SK-N-SH (cell line): Measurements from ENCODE around the gene KLK3. TPM values are rescaled to one million over a fixed set of nuclear protein-coding genes. Genes with fewer than 3 reads are reported as not detected.
A peak's percentile ranks its signal among the peaks of the same experiment; 100 is the strongest.

Experiments
- CTCF ChIA-PET: fragments of 300-600, 350-600 bp; formaldehyde crosslinking; extraction: SDS; loops from one replicate; lab custom pipeline; 2021; lab: Yijun Ruan, JAX
- POLR2A ChIA-PET: fragments of 350-600 bp; sonication (Branson Sonifier 250); formaldehyde crosslinking; extraction: SDS; loops from one replicate; lab custom pipeline; 2020; ENCODE audit warnings: antibody characterized with exemption, inconsistent platforms; lab: Yijun Ruan, JAX
- DNase-seq: peaks from one replicate; pipeline ENCODE4 v3.0.0; 2012
- H2AFZ ChIP-seq: fragments of 200-600 bp; sonication (generic); 2 replicates; pipeline ENCODE4 v1.8.1; 2016; ENCODE audit warnings: antibody characterized with exemption, mild to moderate bottlenecking, low read depth
- H3F3A ChIP-seq: fragments of 200-600 bp; sonication (generic); replicated peaks from 2 replicates; pipeline ENCODE3; 2016; ENCODE audit warnings: antibody characterized with exemption, mild to moderate bottlenecking; ENCODE audit not compliant: insufficient read depth
- H3K27ac ChIP-seq, 2 experiments: fragments of 200-500 bp in 1 of 2; fragments of 200-600 bp in 1 of 2; sonication (Bioruptor generic) in 1 of 2; sonication (generic), shearing (Covaris generic) in 1 of 2; 2 replicates each; pipeline versions ENCODE4 v1.5.1 to v1.6.1; 2014 to 2016; ENCODE audit warnings: low read depth in 2 of 2, inconsistent platforms in 1 of 2, low read length in 1 of 2, mild to moderate bottlenecking in 1 of 2, mixed read lengths in 1 of 2
- H3K27me3 ChIP-seq: fragments of 200-600 bp; sonication (generic), shearing (Covaris generic); 2 replicates; pipeline ENCODE4 v1.6.1; 2016; ENCODE audit warnings: mixed run types; ENCODE audit not compliant: insufficient read depth
- H3K36me3 ChIP-seq, 2 experiments: fragments of 200-500 bp in 1 of 2; fragments of 200-600 bp in 1 of 2; sonication (Bioruptor generic) in 1 of 2; sonication (generic) in 1 of 2; replicated peaks in 1 of 2; 2 replicates each; pipeline versions ENCODE3 to v1.5.1; 2014 to 2016; ENCODE audit warnings: low read length in 1 of 2, mild to moderate bottlenecking in 1 of 2; ENCODE audit not compliant: insufficient read depth in 2 of 2, control insufficient read depth in 1 of 2
- H3K4me1 ChIP-seq, 2 experiments: fragments of 200-500 bp in 1 of 2; fragments of 200-600 bp in 1 of 2; sonication (Bioruptor generic) in 1 of 2; sonication (generic), shearing (Covaris generic) in 1 of 2; 2 replicates each; pipeline versions ENCODE4 v1.5.1 to v1.6.1; 2014 to 2016; ENCODE audit warnings: low read depth in 1 of 2, low read length in 1 of 2, mixed run types in 1 of 2; ENCODE audit not compliant: insufficient read depth in 2 of 2, control insufficient read depth in 1 of 2
- H3K4me2 ChIP-seq: fragments of 200-600 bp; sonication (generic), shearing (Covaris generic); 2 replicates; pipeline ENCODE4 v1.6.1; 2017; ENCODE audit warnings: mixed run types
- H3K4me3 ChIP-seq, 2 experiments: fragments of 200-500 bp in 1 of 2; fragments of 200-600 bp in 1 of 2; sonication (Bioruptor generic) in 1 of 2; sonication (generic), shearing (Covaris generic) in 1 of 2; 2 replicates each; pipeline versions ENCODE4 v1.5.1 to v1.8.1; 2014 to 2016; ENCODE audit warnings: low read depth in 2 of 2, inconsistent platforms in 1 of 2, low read length in 1 of 2, mild to moderate bottlenecking in 1 of 2, mixed read lengths in 1 of 2, moderate library complexity in 1 of 2
- H3K79me2 ChIP-seq: fragments of 200-600 bp; sonication (generic); 2 replicates; pipeline ENCODE4 v1.8.1; 2017; ENCODE audit warnings: mild to moderate bottlenecking; ENCODE audit not compliant: insufficient read depth
- H3K9ac ChIP-seq: fragments of 200-600 bp; sonication (generic); 2 replicates; pipeline ENCODE4 v1.6.1; 2017; ENCODE audit warnings: mixed run types
- H3K9me2 ChIP-seq: fragments of 200-600 bp; sonication (generic); 2 replicates; pipeline ENCODE4 v1.6.1; 2017; ENCODE audit warnings: mixed run types
- H3K9me3 ChIP-seq: fragments of 200-600 bp; sonication (generic); 2 replicates; pipeline ENCODE4 v1.6.1; 2017; ENCODE audit warnings: mixed run types, mild to moderate bottlenecking, moderate library complexity
- H4K20me1 ChIP-seq: fragments of 200-600 bp; sonication (generic); 2 replicates; pipeline ENCODE4 v1.6.1; 2017; ENCODE audit warnings: mild to moderate bottlenecking, mixed run types; ENCODE audit not compliant: insufficient read depth
- ELF1 ChIP-seq: IDR thresholded peaks from 2 replicates; pipeline ENCODE4 v1.4.0; 2012
- EZH2phosphoT487 ChIP-seq: fragments of 200-600 bp; sonication (generic); IDR thresholded peaks from 2 replicates; pipeline ENCODE4 v1.6.1; 2017; ENCODE audit warnings: low read depth, mixed run types, mild to moderate bottlenecking, antibody characterized with exemption, moderate library complexity, borderline replicate concordance
- GATA2 ChIP-seq: sonication (generic); formaldehyde crosslinking; IDR thresholded peaks from 2 replicates; pipeline ENCODE4 v1.5.0; 2020; ENCODE audit warnings: mild to moderate bottlenecking, missing genetic modification reagents
- JUND ChIP-seq: IDR thresholded peaks from 2 replicates; pipeline ENCODE4 v1.4.0; 2012
- MXI1 ChIP-seq: IDR thresholded peaks from 2 replicates; pipeline ENCODE4 v1.6.1; 2012; ENCODE audit warnings: mild to moderate bottlenecking, low read depth, low read length, improper control_type of control experiment
- NFIC ChIP-seq: IDR thresholded peaks from 2 replicates; pipeline ENCODE4 v1.4.0; 2012; ENCODE audit warnings: borderline replicate concordance
- NRF1 ChIP-seq: IDR thresholded peaks from 2 replicates; pipeline ENCODE4 v1.6.1; 2012; ENCODE audit warnings: low read depth, mild to moderate bottlenecking, low read length
- RAD21 ChIP-seq: IDR thresholded peaks from 2 replicates; pipeline ENCODE4 v1.6.1; 2012; ENCODE audit warnings: mild to moderate bottlenecking, low read length
- RCOR1 ChIP-seq: fragments of 150-350 bp; IDR thresholded peaks from 2 replicates; pipeline ENCODE4 v1.6.1; 2017; ENCODE audit warnings: antibody characterized with exemption, low read length
- RXRA ChIP-seq: IDR thresholded peaks from 2 replicates; pipeline ENCODE4 v1.4.0; 2012; ENCODE audit warnings: low read depth, mild to moderate bottlenecking, borderline replicate concordance
- SMC3 ChIP-seq: IDR thresholded peaks from 2 replicates; pipeline ENCODE4 v1.6.1; 2012; ENCODE audit warnings: low read depth, low read length, improper control_type of control experiment
- TEAD4 ChIP-seq: IDR thresholded peaks from 2 replicates; pipeline ENCODE4 v1.4.0; 2012; ENCODE audit warnings: mild to moderate bottlenecking, borderline replicate concordance; ENCODE audit not compliant: insufficient read depth
- WGBS: methylation state at CpG from one replicate; pipeline ENCODE4 v1.1.6; 2017; ENCODE audit warnings: low lambda C conversion rate; 5-methylcytosine and 5-hydroxymethylcytosine counted together
- polyA plus RNA-seq, 3 experiments: library from polyadenylated mRNA; depleted of rRNA; stranded (reverse); fragments of >200 nt; gene quantifications; 2 replicates each; pipeline ENCODE4 v1.2.3, GENCODE V29; 2012
- TF ChIP-seq, protein P1 (sequence below): IDR thresholded peaks from 2 replicates; pipeline ENCODE4 v1.4.0; 2012; ENCODE audit warnings: low read depth
- TF ChIP-seq, protein P2 (sequence below): fragments of 200-600 bp; sonication (generic); IDR thresholded peaks from 2 replicates; pipeline ENCODE4 v1.6.1; 2017; ENCODE audit warnings: antibody characterized with exemption, mild to moderate bottlenecking, moderate library complexity
- TF ChIP-seq, protein P3 (sequence below): fragments of 150-350 bp; IDR thresholded peaks from 2 replicates; pipeline ENCODE4 v1.6.1; 2017; ENCODE audit warnings: antibody characterized with exemption, low read length, low read depth, borderline replicate concordance
- TF ChIP-seq, protein P4 (sequence below): IDR thresholded peaks from 2 replicates; pipeline ENCODE4 v1.4.0; 2012; ENCODE audit warnings: low read depth, borderline replicate concordance
- TF ChIP-seq, protein P5 (sequence below): IDR thresholded peaks from 2 replicates; pipeline ENCODE4 v1.6.1; 2012; ENCODE audit warnings: mild to moderate bottlenecking, low read depth, low read length, moderate library complexity

Gene KLK3
- polyA plus RNA-seq, 1 of the 3 experiments (the other 2 are of a cell fraction): not detected

DNA sequence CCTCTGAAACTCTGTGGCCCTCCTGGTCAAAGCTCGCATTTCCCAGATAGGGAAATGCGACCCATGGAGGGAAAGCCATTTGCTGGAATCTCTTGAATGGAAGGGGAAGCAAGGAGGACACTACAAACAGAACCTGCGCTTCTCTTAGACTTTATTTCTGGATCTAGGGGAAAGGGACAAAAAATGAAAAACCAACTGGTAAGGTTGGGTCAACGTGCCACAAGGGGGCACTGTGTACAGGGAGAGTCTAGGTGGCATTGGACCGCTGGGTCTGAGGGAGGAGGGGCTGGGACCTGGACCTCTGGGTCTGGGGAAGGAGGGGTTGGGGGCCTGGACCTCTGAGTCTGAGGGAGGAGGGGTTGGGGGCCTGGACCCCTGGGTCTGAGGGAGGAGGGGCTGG is 51.5 kb downstream of the KLK3 start:
- 3% methylated on average over 5 of the region's 5 CpGs for WGBS
- POLR2A ChIA-PET: no interaction called here
- Histone ChIP-seq H3F3A (no peaks in the 10 kb centered on the region), H3K27ac (no peak overlapping the region), H4K20me1 (no peaks in the 10 kb centered on the region), H3K9ac (no peak overlapping the region)
- TF ChIP-seq, protein P1, sequence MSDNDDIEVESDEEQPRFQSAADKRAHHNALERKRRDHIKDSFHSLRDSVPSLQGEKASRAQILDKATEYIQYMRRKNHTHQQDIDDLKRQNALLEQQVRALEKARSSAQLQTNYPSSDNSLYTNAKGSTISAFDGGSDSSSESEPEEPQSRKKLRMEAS: no peak
- TF ChIP-seq, protein P2, sequence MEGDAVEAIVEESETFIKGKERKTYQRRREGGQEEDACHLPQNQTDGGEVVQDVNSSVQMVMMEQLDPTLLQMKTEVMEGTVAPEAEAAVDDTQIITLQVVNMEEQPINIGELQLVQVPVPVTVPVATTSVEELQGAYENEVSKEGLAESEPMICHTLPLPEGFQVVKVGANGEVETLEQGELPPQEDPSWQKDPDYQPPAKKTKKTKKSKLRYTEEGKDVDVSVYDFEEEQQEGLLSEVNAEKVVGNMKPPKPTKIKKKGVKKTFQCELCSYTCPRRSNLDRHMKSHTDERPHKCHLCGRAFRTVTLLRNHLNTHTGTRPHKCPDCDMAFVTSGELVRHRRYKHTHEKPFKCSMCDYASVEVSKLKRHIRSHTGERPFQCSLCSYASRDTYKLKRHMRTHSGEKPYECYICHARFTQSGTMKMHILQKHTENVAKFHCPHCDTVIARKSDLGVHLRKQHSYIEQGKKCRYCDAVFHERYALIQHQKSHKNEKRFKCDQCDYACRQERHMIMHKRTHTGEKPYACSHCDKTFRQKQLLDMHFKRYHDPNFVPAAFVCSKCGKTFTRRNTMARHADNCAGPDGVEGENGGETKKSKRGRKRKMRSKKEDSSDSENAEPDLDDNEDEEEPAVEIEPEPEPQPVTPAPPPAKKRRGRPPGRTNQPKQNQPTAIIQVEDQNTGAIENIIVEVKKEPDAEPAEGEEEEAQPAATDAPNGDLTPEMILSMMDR: peak; percentile 50
- TF ChIP-seq, protein P3, sequence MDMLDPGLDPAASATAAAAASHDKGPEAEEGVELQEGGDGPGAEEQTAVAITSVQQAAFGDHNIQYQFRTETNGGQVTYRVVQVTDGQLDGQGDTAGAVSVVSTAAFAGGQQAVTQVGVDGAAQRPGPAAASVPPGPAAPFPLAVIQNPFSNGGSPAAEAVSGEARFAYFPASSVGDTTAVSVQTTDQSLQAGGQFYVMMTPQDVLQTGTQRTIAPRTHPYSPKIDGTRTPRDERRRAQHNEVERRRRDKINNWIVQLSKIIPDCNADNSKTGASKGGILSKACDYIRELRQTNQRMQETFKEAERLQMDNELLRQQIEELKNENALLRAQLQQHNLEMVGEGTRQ: no peak
- TF ChIP-seq RCOR1: no peak
- TF ChIP-seq SMC3: peak; percentile 32; the same call in 1 of the 2 replicates
- no peak for TF ChIP-seq ELF1
- TF ChIP-seq, protein P4, sequence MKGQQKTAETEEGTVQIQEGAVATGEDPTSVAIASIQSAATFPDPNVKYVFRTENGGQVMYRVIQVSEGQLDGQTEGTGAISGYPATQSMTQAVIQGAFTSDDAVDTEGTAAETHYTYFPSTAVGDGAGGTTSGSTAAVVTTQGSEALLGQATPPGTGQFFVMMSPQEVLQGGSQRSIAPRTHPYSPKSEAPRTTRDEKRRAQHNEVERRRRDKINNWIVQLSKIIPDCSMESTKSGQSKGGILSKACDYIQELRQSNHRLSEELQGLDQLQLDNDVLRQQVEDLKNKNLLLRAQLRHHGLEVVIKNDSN: no peak
- TF ChIP-seq JUND: no peak
- TF ChIP-seq MXI1: no peak
- no peak for TF ChIP-seq GATA2
- TF ChIP-seq RAD21: peak; percentile 20
- no peak for TF ChIP-seq EZH2phosphoT487
- TF ChIP-seq, all 33 proteins: peak for 3
- CTCF ChIA-PET: interaction anchor here (1.0 to 1.5 kb wide), 4 partner anchors 14 to 114 kb away, joined by 3 to 12 read pairs (median 5); no protein-coding TSS in a partner anchor
- Histone ChIP-seq H3K4me2 (no peak overlapping the region), H3K4me1 (no peaks in the 10 kb centered on the region), H3K27me3 (peaks cover 63% of the 10 kb centered on the region), H3K9me3 (no peaks in the 10 kb centered on the region), H3K9me2 (no peaks in the 10 kb centered on the region), H3K79me2 (no peaks in the 10 kb centered on the region), H3K4me3 (no peak overlapping the region), H3K36me3 (no peaks in the 10 kb centered on the region), H2AFZ (no peak overlapping the region)
- DNase-seq: peak; percentile 57

DNA sequence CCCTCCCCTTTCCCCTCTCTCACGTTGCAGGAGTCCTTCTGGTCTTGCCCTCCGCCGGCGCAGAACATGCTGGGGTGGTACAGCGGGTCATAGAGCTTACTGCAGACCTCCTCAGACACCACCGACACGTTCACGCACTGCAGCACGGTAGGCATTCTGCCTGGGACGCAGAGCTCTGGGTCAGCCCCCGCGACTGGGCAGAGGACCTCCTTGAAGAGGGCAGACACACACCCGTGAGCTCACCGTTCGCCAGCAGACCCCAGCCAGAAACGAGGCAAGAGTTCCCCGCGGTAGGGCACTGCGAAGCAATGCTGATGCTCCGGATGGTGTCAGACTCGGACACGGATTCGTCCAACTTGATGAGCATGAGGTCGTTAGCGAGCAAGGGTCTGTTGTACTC is 53.6 kb downstream of the KLK3 start:
- H3K9me3 ChIP-seq: no peaks in the 10 kb centered on the region
- no peak overlapping the region for H3K9ac ChIP-seq
- no peaks in the 10 kb centered on the region for H3K79me2 ChIP-seq
- H3K36me3 ChIP-seq: no peaks in the 10 kb centered on the region
- ChIA-PET POLR2A (no interaction called here), CTCF (interaction anchor here (3.5 kb wide), 1 partner anchor 13 kb away, joined by 25 read pairs; no protein-coding TSS in a partner anchor)
- H2AFZ ChIP-seq: no peak overlapping the region
- no peaks in the 10 kb centered on the region for H4K20me1 ChIP-seq
- H3K27me3 ChIP-seq: peaks cover 82% of the 10 kb centered on the region
- H3K4me3 ChIP-seq: no peak overlapping the region
- H3K9me2 ChIP-seq: no peaks in the 10 kb centered on the region
- no peak overlapping the region for H3K4me2 ChIP-seq
- H3F3A ChIP-seq: no peaks in the 10 kb centered on the region
- no peak for DNase-seq
- H3K27ac ChIP-seq: no peak overlapping the region
- WGBS: 37% methylated on average over 20 of the region's 25 CpGs
- no peaks in the 10 kb centered on the region for H3K4me1 ChIP-seq
- no peak for TF ChIP-seq NRF1
- TF ChIP-seq, protein P4: no peak
- no peak for TF ChIP-seq RXRA
- no peak for TF ChIP-seq EZH2phosphoT487
- TF ChIP-seq, protein P5, sequence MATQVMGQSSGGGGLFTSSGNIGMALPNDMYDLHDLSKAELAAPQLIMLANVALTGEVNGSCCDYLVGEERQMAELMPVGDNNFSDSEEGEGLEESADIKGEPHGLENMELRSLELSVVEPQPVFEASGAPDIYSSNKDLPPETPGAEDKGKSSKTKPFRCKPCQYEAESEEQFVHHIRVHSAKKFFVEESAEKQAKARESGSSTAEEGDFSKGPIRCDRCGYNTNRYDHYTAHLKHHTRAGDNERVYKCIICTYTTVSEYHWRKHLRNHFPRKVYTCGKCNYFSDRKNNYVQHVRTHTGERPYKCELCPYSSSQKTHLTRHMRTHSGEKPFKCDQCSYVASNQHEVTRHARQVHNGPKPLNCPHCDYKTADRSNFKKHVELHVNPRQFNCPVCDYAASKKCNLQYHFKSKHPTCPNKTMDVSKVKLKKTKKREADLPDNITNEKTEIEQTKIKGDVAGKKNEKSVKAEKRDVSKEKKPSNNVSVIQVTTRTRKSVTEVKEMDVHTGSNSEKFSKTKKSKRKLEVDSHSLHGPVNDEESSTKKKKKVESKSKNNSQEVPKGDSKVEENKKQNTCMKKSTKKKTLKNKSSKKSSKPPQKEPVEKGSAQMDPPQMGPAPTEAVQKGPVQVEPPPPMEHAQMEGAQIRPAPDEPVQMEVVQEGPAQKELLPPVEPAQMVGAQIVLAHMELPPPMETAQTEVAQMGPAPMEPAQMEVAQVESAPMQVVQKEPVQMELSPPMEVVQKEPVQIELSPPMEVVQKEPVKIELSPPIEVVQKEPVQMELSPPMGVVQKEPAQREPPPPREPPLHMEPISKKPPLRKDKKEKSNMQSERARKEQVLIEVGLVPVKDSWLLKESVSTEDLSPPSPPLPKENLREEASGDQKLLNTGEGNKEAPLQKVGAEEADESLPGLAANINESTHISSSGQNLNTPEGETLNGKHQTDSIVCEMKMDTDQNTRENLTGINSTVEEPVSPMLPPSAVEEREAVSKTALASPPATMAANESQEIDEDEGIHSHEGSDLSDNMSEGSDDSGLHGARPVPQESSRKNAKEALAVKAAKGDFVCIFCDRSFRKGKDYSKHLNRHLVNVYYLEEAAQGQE: no peak
- no peak for TF ChIP-seq RCOR1
- TF ChIP-seq, protein P2: no peak
- TF ChIP-seq TEAD4: no peak
- TF ChIP-seq GATA2: no peak
- no peak for TF ChIP-seq NFIC
